NOMO-1 treated with dmso at 0.1 percent for 144 hours (cell line): Measurements from ENCODE around the gene ZNF573.

Experiments
- DNase-seq: peaks from one replicate; lab custom pipeline; 2025; ENCODE audit not compliant: unreplicated experiment; lab: John Stamatoyannopoulos, UW

Gene ZNF573

DNA sequence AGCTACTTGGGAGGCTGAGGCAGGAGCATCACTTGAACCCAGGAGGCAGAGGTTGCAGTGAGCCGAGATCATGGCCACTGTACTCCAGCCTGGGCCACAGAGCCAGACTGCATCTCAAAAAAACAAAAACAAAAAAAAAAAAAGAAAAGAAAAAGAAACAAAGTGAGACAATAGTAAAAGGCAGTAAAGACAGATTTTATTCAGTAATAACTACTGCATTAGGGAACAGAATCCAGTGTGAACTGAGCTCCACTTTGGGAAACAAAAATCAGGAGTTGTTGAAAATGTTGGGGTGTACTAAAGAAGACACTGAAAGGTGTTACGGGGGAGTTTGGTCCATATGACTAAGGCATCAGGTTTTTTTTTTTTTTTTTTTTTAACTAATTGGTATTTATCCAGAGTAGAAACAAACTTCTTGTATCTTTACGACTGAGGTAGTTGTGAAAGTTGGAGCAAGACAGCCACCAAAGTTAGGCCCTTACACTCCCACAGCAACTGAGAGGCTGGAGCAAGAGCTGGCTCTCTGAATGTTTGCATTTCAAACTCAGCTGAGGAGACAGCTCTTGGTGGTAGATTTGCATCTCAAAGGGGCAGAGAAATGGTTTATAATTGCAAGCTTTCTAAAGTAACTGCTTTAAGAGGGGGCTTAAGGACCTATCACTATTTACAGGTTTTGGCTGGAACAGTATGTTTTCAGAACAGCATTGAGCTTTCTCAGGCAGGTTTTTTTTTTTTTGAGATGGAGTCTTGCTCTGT, 84.1 kb downstream of the ZNF573 start:
- DNase-seq: no peak

DNA sequence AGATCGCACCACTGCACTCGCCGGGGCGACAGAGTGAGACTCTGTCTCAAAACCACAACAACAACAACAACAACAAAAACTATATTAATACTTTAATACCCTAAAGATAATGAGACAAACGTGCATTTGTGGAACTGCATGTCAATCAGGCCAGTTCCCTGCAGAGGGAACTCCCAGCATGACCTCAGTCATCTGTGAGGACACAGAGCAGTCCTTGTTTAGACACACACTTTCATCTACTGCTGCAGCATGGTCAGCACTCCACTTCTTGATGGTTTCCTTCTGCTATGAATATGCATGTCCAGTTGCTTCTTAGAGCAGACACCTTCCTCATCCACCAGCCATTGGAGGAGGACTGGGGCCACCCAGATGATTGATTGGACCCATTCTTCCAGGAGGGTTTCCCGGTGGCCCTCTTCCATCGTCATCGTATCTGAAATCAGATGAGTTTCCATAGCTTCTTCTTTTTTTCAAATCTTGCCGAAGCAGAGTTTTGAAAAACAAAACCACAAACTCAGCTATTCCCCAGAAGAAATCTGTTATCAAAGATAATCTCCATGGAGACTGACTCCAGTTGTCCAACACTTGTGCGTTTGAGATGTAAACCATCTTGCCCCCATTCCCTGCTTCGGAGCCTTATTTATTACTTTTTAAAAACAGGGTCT, 86.3 kb downstream of the ZNF573 start:
- DNase-seq: no peak

DNA sequence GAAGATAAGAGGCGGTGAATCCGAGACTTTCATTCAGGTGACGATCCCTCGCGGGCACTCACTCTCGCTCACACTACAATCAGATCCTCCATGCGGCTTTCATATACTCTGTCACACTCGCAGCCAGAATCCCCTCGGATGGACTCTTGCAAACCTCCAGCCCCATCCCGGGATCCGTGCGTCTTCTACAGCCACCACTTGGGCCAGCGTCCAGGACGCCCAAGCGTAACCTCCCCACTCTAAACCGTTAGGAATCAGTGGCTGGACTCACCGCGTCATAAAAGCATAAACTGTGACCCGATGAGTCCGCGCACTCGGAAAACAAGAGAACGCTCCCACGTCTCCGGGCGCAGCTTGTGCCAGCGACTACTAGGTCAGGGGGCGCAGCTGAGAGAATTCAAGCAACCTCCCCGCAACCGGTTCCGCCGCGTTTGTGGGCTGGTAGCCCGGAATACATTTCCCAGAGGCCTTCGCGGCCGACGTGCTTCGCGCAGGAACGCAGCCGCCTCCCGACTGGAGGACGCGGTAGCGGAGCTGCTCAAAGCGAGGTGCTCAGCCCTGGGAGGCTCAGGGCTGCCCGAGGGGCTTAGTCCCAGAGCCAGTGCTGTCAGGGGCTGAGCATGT, 87.4 kb downstream of the ZNF573 start:
- DNase-seq: no peak
